Suppressor macrophage treated with lipopolysaccharide for 4 hours (primary cell): Measurements from ENCODE around the gene LGALS14.
"Not testable (repeated sequence)": the region's sequence is repeated elsewhere in the genome, so short reads cannot be mapped to it uniquely, and the experiment has no call there.

Source experiments
- DNase-seq: peaks from one replicate; pipeline ENCODE4 v3.0.0-alpha.2; 2020

Gene LGALS14

GRCh38 chr19:39696387-39696786, 7.9 kb upstream of the LGALS14 start:
- DNase-seq = no peak

GRCh38 chr19:39698535-39698934, 5.7 kb upstream of the LGALS14 start:
- no peak for DNase-seq

- DNase-seq = no peak
Observed at GRCh38 chr19:39701291-39701690, 3.0 kb upstream of the LGALS14 start.

- DNase-seq = peak; percentile 50
Observed at GRCh38 chr19:39705578-39706188, 1.4 kb downstream of the LGALS14 start.

- DNase-seq = no peak
Observed at GRCh38 chr19:39708594-39708993, 4.3 kb downstream of the LGALS14 start.

- no peak for DNase-seq
Observed at GRCh38 chr19:39709026-39709872, 5.0 kb downstream of the LGALS14 start.

GRCh38 chr19:39710333-39710890, 6.1 kb downstream of the LGALS14 start:
- no peak for DNase-seq

- not testable (repeated sequence) for DNase-seq
Observed at GRCh38 chr19:39720144-39720543, 15.9 kb downstream of the LGALS14 start.

- no peak for DNase-seq
Observed at GRCh38 chr19:39725995-39726394, 21.7 kb downstream of the LGALS14 start.

GRCh38 chr19:39727070-39727800, 23.0 kb downstream of the LGALS14 start:
- DNase-seq = no peak

- no peak for DNase-seq
Observed at GRCh38 chr19:39728040-39728439, 23.8 kb downstream of the LGALS14 start.

- no peak for DNase-seq
Observed at GRCh38 chr19:39729594-39729993, 25.3 kb downstream of the LGALS14 start.

- no peak for DNase-seq
Observed at GRCh38 chr19:39731685-39732084, 27.4 kb downstream of the LGALS14 start.

- no peak for DNase-seq
Observed at GRCh38 chr19:39733841-39734240, 29.6 kb downstream of the LGALS14 start.

GRCh38 chr19:39735688-39736087, 31.4 kb downstream of the LGALS14 start:
- no peak for DNase-seq

- no peak for DNase-seq
Observed at GRCh38 chr19:39736088-39736487, 31.8 kb downstream of the LGALS14 start.

GRCh38 chr19:39737351-39737750, 33.1 kb downstream of the LGALS14 start:
- no peak for DNase-seq

GRCh38 chr19:39737891-39738290, 33.6 kb downstream of the LGALS14 start, which contains the start of gene CLC:
CLC (minus strand) TSS chr19:39738029; CDS start chr19:39737952, 77 bp downstream.
- no peak for DNase-seq

GRCh38 chr19:39738814-39739213, 34.5 kb downstream of the LGALS14 start:
- peak; percentile 54 for DNase-seq

- peak; percentile 16 for DNase-seq
Observed at GRCh38 chr19:39740395-39740794, 36.1 kb downstream of the LGALS14 start.

- peak; percentile 37 for DNase-seq
Observed at GRCh38 chr19:39745643-39746042, 41.4 kb downstream of the LGALS14 start.

- no peak for DNase-seq
Observed at GRCh38 chr19:39746836-39747529, 42.7 kb downstream of the LGALS14 start.

- no peak for DNase-seq
Observed at GRCh38 chr19:39749981-39750380, 45.7 kb downstream of the LGALS14 start.
